NCI-H460 (cell line): Measurements from ENCODE around the gene PARK7. TPM values are rescaled to one million over a fixed set of nuclear protein-coding genes. Genes with fewer than 3 reads are reported as not detected.
A peak's percentile ranks its signal among the peaks of the same experiment; 100 is the strongest.
"Not testable (repeated sequence)": the region's sequence is repeated elsewhere in the genome, so short reads cannot be mapped to it uniquely, and the experiment has no call there.

Source experiments
- DNase-seq: peaks from one replicate; pipeline ENCODE4 v3.0.0-alpha.2; 2016; ENCODE audit warnings: low read depth; ENCODE audit errors: extremely low read depth
- polyA plus RNA-seq: library from polyadenylated mRNA; depleted of rRNA; stranded (reverse); fragments of >200 nt; gene quantifications from 2 replicates; pipeline ENCODE4 v1.2.3, GENCODE V29; 2014; cell fraction: nucleus; rRNA removed
- total RNA-seq: library from RNA; depleted of rRNA; stranded (reverse); fragments of >200 nt; shearing (Covaris generic); gene quantifications from 2 replicates; pipeline ENCODE4 v1.2.3, GENCODE V29; 2014; rRNA removed

Gene PARK7
- total RNA-seq = 230 and 257 TPM in 2 replicates
- 194 and 198 TPM in 2 replicates for polyA plus RNA-seq

DNA sequence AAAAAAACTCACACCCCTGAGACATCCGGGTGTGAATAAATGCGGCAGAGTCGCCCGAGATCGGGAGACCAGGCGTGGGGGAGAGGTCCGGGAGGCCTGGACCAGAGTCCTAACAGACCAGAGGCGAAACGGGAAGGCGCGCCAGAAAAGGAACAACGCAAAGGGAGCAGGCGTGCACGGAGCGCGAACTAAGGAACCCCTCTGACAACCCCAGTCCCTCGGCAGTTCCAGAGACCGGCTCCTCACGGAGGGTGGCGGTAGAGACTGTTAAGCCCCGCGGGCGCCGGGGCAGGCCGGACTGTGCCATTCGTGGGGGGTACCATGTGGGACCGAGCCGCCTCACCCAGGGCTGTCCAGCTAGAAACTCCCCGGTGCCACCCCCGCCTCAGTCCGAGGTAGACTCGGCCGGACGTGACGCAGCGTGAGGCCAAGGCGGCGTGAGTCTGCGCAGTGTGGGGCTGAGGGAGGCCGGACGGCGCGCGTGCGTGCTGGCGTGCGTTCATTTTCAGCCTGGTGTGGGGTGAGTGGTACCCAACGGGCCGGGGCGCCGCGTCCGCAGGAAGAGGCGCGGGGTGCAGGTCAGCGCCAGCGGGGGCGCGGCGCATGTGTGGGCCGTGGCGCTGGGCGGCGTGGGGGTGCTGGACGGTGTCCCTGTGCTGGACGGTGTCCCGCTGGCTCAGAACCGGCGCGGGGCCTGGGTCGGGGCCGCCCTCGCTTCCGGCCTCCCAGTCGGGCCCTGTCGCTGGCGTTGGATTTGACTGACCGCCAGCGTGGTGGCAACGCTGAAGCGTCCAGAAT lies at the start of gene PARK7:
PARK7 (plus strand) TSS at position 496 of the 798 bp plus-strand sequence. CDS start 1,075 bp downstream, outside the sequence.
- DNase-seq = peak; percentile 96

DNA sequence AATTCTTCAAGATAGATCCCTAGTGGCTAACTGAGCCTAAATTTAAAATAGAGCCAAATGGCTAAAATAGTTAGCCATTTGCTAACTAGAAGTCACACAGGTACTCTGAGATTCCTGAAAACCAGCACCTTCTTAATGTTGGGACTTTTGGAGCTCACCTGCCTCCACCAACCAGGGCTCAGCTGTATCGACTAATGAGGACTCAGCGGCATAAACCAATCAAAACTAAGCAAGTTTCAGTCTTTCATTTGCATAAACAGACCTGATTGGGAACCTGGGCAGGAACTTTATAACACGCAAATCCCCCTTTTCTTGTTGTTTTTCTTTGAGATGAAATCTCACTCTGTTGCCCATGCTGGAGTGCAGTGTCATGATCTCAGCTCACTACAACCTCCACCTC lies 49.4 kb upstream of the PARK7 start:
- no peak for DNase-seq

DNA sequence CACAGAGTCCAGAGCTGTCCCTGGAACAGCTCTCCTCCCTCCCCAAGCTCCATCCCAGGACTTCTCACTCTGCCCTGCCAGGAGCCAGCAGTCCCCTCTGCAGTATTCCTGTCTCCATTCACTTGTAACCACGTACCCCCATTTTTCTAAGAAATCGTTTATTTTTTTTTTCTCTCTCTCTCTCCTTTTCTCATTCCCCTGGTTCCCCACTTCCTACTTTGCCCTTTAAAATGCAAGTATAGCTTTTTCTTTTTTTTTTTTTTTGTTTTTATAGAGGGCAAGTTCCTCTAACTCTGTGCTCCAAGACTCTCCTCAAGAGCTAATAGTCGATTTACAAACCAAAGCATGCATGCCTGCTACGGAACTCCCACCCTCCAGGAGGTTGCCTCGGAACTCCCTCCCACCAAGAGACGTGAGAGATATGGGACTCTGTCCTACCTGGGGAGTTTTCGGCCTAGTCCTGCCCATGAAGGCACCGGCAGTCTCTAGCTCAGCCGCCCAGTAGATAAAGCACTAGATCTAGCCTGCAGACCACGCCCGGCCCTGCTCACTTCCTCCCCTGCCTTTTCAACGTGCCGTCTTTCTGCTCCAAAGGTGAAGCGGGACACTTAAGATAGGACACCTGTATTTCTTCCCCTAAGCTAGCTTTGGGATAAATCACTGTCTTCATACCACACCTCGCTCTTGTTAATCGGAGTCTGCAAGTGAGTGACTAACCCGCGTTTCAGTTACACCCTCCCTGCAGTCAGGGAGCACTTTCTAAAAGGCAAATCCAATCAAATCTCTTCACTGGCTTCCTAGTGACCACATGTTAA lies 48.6 kb upstream of the PARK7 start:
- DNase-seq = no peak

DNA sequence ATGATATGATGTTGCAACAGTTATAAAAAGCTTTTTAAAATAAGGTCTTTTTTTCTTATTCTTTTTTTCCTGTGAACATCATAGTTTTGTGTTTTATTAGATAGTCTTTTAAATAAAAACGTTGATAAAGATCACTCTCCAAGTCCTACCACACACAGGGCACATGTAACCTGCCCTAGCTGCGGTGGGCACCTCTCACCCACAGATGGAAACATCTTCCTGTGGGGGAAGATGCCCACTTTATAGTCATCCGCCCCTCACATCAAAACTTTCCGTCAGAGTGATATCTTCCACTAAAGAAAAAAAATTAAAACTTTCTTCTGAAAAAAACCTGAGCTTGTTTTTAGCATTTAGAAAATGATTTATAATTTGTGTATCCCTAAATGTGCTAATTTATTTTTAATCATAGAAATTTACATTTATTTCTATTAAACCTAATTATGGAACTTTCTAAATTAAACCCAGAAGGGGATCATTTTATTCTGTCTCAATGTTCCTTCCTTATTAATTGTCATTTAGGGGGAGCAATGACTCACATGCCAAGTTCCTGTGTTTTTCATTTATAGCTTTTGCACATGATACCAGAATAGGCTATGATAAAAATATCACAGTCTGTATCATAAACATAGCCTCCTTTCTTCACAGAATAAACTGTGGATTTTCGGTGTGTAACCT lies 45.5 kb upstream of the PARK7 start:
- no peak for DNase-seq

DNA sequence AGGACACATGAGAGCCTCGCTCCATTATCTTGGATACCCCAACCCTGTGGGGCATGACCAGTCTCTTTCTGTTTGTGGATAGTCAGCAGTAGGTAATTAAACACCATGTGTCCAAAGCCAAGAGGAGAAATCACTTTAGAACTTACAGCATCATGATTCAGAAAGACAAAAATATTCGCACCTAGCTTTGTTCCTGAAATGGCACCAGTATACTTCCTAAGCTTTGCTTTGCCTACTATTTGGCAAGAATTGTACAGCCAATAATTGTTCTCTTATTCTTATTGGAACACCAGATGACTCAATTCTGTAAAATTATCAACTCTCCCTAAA lies 45.0 kb upstream of the PARK7 start:
- no peak for DNase-seq

DNA sequence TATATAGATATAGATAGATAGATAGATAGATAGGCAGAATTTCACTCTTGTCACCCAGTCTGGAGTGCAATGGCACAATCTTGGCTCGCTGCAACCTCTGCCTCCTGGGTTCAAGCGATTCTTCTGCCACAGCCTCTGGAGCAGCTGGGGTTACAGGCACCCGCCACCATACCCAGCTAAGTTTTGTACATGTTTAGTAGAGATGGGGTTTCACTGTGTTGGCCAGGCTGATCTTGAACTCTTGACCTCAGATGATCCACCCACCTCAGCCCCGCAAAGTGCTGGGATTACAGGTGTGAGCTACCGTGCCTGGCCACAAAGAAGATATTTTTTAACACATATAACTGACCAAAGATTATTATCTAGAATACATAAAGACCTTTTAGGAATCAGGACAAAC lies 43.5 kb upstream of the PARK7 start:
- not testable (repeated sequence) for DNase-seq

DNA sequence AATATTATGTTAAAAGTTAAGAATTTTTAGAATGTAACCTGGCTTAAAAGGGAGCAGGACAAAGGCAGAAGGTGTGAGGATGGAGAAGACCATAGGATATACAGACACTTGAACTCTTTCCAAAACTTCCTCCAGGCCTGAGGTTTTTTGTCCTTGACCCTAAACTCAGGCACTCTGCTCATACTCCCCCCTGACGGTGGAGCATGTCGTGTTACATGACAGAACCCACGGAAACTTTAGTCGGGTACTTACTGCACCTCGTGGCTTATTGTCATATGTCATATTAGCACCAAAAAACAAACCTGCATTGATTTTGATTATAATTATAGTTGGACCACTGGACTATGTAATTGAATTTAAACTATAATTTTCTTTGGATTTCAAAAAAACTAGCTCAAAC lies 41.6 kb upstream of the PARK7 start:
- DNase-seq = no peak

DNA sequence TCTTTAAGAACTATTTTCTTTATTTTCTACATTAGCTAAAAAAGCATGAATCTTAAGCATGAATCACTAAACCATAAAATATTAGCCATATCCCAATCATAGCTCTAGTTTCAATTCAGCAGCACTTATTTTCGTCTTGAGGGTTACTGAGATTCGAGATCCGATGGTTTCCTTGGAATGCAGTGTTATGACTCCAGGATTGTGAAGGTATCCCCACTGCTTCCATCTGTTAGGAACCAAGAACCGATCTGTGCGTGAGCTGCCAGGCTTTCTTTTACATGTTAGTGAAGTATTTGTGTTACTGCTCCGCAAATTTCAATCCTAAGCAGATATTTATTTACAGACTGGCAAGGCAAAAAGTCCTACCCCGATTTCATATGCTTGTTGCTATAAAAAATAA lies 39.7 kb upstream of the PARK7 start:
- no peak for DNase-seq

DNA sequence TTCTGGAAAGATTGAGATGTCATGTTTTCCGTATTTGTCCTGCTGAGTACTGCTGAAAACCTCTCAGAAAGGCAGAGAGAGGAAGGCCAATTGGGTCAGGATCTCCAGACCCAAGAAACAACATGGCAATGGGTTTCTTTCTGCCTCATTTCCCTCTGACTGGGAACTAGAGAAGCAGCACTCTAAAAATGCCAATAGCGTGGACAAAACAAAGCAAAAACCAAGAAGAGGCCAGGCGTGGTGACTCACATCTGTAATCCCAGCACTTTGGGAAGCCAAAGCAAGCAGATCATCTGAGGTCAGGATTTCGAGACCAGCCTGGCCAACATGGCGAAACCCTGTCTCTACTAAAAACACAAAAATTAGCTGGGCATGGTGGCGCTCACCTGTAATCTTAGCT lies 39.2 kb upstream of the PARK7 start:
- no peak for DNase-seq

DNA sequence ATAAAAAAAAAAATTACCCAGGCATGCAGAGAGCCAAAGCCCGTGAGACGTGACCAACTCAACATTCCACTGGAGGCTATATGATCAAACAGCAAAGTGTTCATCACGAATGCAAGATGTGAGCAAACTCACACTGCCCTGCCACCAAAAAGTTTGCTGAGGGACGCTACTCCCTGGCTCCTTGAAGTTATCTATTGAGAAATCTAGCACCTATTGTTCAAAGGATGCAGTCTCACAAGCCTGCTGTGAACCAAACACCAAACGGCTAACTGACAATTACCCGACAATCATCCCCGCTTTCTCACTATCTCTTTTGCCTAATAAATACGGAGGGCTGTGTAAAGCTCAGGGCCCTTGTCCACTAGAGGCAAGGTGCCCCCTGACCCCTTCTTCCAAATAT lies 34.5 kb upstream of the PARK7 start:
- not testable (repeated sequence) for DNase-seq

DNA sequence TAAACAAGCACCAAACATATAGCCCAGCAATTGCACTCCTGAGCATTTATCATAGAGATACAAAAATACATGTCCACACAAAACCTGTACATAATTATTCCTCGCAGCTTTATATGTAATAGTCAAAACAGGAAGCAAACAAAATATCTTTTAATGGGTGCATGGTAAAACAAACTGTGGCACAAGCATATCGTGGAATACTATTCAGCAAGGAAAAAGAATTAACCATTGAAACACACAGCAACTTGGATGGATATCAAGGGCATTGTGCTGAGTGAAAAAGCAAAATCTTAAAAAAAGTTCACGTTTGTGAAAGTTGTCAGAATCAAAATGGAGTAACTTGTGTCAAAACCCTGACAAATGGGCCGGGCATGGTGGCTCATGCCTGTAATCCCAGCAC lies 33.3 kb upstream of the PARK7 start:
- no peak for DNase-seq

DNA sequence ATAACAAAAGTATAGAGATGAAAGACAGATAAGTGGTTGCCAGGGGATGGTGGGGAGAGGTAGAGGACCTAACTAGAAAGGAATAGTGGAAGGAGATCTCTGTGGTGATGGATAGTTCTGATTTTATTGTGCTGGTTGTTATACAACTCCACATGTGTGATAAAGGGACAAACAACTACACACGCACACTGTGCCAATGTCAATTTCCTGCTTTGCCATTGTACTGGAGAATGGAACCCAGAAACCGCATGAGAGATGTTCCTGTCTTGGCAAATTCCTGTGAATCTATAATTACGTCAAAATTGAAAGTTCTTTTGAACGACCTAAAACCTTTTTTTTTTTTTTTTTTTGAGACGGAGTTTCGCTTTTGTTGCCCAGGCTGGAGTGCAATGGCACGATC lies 31.9 kb upstream of the PARK7 start:
- DNase-seq = no peak

DNA sequence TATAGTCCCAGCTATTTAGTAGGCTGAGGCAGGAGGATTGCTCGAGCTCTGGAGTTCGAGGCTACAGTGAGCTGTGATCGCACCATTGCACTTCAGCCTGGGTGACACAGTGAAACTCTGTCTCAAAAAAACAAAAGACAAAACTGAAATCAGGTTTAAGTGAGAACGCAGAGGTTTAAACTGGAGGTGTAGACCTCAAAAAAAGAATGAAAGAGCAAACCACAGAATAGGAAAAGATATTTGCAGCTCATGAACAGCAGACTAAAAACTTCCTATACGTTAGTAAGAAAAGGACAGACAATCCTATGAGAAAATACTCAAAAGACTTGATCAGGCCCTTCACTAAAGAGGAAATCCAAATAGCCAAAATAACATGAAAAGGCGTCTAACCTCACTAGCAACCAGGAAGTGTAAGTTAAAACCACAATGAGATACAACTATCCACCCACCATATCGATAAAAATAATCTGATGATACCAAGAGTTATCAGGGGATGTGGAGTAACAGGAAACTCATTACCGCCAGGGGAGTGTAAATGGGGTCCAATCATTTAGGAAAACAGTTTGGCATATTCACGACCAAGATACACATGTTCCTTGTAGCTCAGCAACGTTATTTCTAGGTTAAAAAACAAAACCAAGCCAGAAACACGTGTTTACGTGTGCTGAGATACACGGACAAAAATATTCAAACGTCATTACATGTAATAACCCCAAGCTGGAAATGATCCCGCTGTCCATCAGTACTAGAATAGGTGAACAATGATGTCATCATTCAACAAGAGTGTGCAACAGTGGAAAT lies 30.7 kb upstream of the PARK7 start:
- no peak for DNase-seq

DNA sequence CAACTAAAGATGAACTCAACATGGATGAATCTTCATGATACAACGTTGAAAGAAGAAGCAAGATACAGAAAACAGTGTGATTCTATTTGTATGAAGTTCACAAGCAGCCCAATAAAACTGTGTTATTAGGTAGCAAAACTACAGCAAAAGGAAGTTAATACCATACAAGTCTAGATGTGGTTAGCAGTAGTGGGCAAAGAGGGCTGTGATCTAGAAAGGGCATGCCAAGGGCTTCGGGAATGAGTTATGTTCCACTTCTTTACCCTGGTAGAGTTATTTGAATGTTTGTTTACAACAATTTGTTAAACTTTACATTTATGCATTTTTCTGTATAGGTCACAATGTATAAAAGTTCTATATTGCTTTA lies 30.1 kb upstream of the PARK7 start:
- no peak for DNase-seq

DNA sequence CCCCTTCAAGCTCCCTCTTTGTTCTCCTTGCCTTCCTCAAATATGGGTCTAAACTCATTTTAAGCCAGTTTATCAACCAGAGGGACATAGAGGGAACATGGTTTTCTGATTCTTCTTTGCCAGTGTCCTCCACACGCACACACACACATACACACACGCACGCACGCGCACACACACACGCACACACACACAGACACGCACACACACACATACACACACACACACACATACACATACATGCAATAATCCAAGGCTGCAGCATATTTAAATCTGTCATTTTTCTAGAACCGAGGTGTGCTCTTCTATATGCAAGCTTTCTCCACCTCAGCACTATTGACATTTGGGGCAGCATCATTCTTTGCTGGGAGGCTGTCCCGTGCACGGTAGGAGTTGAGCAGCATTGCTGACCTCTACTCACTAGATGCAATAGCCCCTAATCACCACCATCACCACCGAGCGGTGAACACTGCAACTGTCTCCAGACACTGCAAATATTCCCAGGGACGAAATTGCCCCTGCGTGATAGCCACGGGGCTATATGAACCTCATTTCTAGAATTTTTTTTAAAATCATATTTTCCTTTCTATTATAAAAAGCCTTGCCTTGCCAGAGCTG lies 28.9 kb upstream of the PARK7 start:
- no peak for DNase-seq

DNA sequence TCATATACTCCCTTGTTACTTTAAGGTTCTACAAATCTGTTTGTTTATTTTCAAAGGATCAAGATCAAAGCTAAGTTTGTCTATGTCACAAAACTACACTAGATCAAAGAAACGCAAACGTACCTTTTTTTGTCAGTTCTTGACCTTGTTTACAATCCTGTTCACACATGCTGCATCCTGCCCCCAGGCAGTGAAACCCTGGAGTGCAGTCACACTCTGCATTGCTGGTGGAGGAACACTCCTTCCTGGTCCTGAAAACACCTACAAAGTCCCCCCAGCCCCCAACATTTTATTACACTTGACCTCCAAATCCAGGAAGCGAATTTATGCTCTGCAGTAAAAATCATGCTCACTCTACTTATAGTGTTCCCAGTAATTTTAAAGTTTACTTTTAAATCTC lies 23.4 kb upstream of the PARK7 start:
- no peak for DNase-seq

DNA sequence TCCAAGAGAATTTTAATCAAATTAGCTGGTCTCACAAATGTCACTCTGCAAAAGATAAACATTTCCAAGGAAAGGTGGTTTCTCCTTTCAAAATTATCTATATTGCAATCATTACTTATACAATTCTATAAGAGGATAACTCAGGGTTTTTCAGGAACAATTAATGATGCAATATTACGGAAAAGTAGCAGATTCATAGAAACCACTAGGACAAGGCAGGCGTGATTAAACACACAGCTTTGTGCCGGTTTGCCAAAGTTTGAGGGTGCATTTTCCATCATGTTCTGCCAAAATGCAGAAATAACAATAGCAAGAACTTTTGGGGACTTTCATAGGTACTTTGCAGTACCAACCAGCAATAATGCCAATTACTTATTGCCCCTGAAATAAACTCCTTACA lies 21.5 kb upstream of the PARK7 start:
- DNase-seq = no peak

DNA sequence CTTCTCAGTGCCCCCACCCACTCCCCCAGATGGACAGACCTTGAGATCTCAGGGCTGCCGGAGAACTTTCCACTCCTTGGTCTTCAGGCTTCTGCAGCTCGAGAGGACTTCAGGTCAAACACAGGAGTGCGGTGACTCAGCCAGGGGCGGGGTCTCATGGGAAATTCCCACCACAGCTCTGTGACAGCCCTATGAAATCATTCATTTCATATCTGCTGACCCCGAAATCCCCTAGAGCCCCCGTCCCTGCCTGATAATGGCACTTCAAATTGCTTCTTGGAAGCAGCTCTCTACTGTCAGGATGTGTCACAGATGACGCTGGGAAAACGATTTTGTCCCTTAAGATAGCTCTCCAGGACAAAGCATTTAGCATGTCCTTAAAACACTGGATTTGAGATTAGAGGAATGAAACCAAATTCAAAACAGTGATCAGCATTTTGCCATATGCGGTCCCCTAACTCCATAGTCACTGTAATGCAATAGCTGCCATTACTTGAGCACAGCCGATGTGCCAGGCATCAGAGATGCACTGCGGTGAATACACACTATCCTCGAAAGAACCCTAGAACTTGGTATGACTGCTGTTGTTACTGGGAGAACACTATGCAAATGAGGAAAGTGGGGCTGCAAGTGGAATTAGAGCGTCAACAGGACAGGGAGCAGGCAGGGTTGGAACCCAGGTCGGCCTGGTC lies 20.6 kb upstream of the PARK7 start, which contains the start of gene TNFRSF9:
TNFRSF9 (minus strand) TSS at position 95 of the 692 bp plus-strand sequence. CDS start 845 bp downstream, outside the sequence.
- DNase-seq = no peak

DNA sequence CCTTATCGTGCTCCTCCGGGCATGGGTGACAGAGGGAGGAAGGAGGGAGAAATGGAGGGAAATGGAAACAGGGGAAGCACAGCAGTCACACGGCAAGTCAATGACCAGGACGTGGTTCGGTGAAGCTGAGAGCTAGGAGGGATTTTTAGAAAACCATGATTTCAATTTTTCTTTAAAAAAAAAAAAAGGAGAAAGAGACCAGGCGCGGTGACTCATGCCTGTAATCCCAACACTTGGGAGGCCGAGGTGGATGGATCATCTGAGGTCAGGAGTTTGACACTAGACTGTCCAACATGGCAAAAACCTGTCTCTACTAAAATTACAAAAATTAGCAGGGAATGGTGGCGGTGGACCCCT lies 20.1 kb upstream of the PARK7 start:
- DNase-seq = no peak
